K562 (cell line): ENCODE measurements around the gene L3MBTL1. TPM values are rescaled to one million over a fixed set of nuclear protein-coding genes. Genes with fewer than 3 reads are reported as not detected.

ENCODE experiments used
- ARID1B ChIP-seq: fragments of 450-650 bp; IDR thresholded peaks from 2 replicates; pipeline ENCODE4 v1.6.1; 2016; ENCODE audit warnings: antibody characterized with exemption, mild to moderate bottlenecking, inconsistent platforms
- FOXP4 ChIP-seq: sonication (generic); formaldehyde crosslinking; IDR thresholded peaks from 2 replicates; pipeline ENCODE4 v1.8.0; 2022; ENCODE audit warnings: mild to moderate bottlenecking, missing genetic modification reagents, borderline replicate concordance
- FUS ChIP-seq: fragments of 200-400 bp; formaldehyde crosslinking; optimal IDR thresholded peaks from 2 replicates; pipeline ENCODE3; 2017; ENCODE audit warnings: low read depth, low read length
- HMG20B ChIP-seq: fragments of 250-450 bp; sonication (Bioruptor Pico); IDR thresholded peaks from 2 replicates; pipeline ENCODE4 v1.5.0; 2021; ENCODE audit warnings: mild to moderate bottlenecking
- L3MBTL2 ChIP-seq: fragments of 450-650 bp; IDR thresholded peaks from 2 replicates; pipeline ENCODE4 v1.6.1; 2016; ENCODE audit warnings: mild to moderate bottlenecking, moderate library complexity
- MAFK ChIP-seq: IDR thresholded peaks from 2 replicates; pipeline ENCODE4 v1.6.1; 2011; ENCODE audit warnings: low read length, improper control_type of control experiment
- MITF ChIP-seq: IDR thresholded peaks from 2 replicates; pipeline ENCODE4 v1.6.1; 2014; ENCODE audit warnings: antibody characterized with exemption
- PRDM10 ChIP-seq: fragments of 450-650 bp; IDR thresholded peaks from 2 replicates; pipeline ENCODE4 v1.6.1; 2018; ENCODE audit not compliant: partially characterized antibody
- PREB ChIP-seq: sonication (generic); formaldehyde crosslinking; IDR thresholded peaks from 2 replicates; pipeline ENCODE4 v1.8.1; 2023; ENCODE audit warnings: mild to moderate bottlenecking, missing genetic modification reagents
- SMAD3 ChIP-seq: fragments of 450-650 bp; formaldehyde crosslinking; conservative IDR thresholded peaks from 2 replicates; pipeline ENCODE4 v1.4.0; 2020; ENCODE audit warnings: mild to moderate bottlenecking
- THAP12 ChIP-seq: fragments of 250-450 bp; sonication (Bioruptor Pico); IDR thresholded peaks from 2 replicates; pipeline ENCODE4 v1.9.0; 2021; ENCODE audit warnings: mild to moderate bottlenecking, inconsistent platforms
- ZNF408 ChIP-seq: fragments of 250-450 bp; sonication (Bioruptor Pico); IDR thresholded peaks from 2 replicates; pipeline ENCODE4 v1.4.0; 2020; ENCODE audit warnings: low read depth, mild to moderate bottlenecking, moderate library complexity
- ZNF740 ChIP-seq, 3 experiments: fragments of 200-800 bp in 1 of 3; sonication (Bioruptor generic) in 1 of 3; sonication (generic) in 1 of 3; formaldehyde crosslinking in 1 of 3; IDR thresholded peaks; 2 replicates each; pipeline versions ENCODE4 v1.6.1 to v1.8.0; 2016 to 2022; ENCODE audit warnings: mild to moderate bottlenecking in 2 of 3, missing compliant biosample characterization in 2 of 3, missing genetic modification characterization in 2 of 3, missing genetic modification reagents in 1 of 3
- ZNF764 ChIP-seq: fragments of 250-450 bp; sonication (Bioruptor Pico); IDR thresholded peaks from 2 replicates; pipeline ENCODE4 v1.4.0; 2020; ENCODE audit warnings: low read depth, mild to moderate bottlenecking, moderate library complexity
- polyA plus RNA-seq, 8 experiments: library from polyadenylated mRNA; depleted of rRNA in 4 of 8; stranded (reverse) in 5 of 8; unstranded in 3 of 8; fragments of >200 nt; fragmentation: Nextera tagmentation in 2 of 8; fragmentation: Illumina TruSeq in 1 of 8; extraction: Ambion mirVana in 2 of 8; extraction: Trizol in 1 of 8; gene quantifications; 2 replicates each; pipeline versions ENCODE4 v1.2.1 to v1.2.3, GENCODE V29; 2011 to 2014; ENCODE audit warnings: inconsistent platforms in 1 of 8, missing spikeins in 1 of 8
- total RNA-seq, 7 experiments: library from RNA; depleted of rRNA in 6 of 7; stranded (reverse); fragments of >200 nt in 6 of 7; fragmentation: Illumina TruSeq in 2 of 7; extraction: Trizol in 2 of 7; gene quantifications; 2 replicates each; pipeline versions ENCODE4 v1.2.1 to v1.2.3, GENCODE V29; 2011 to 2021; ENCODE audit warnings: low replicate concordance in 1 of 7

L3MBTL1 gene
- total and polyA plus RNA-seq, 9 of the 15 experiments (the other 6 are each of a cell fraction or from before 2014, with no cell fraction given): 0.77 to 10.0 (median 4.4) TPM

GRCh38 chr20:43558412-43559146 lies 51.1 kb downstream of the L3MBTL1 start, which contains the start of gene SGK2 (continued):
- TF ChIP-seq FUS (no peak), MITF (no peak), HMG20B (no peak), MAFK (peak; percentile 80), FOXP4 (CRISPR knock-in tag) (no peak), PRDM10 (peak; percentile 40), ZNF740 (CRISPR knock-in tag; IDR thresholded peaks at IDR 0.05) (no peak), ZNF740 (tag; IDR thresholded peaks at IDR 0.05) (no peak), ARID1B (peak; percentile 50), ZNF408 (no peak), L3MBTL2 (peak; percentile 41; the same call in 1 of the 2 replicates), PREB (CRISPR knock-in tag) (no peak), ZNF764 (CRISPR knock-in tag) (no peak), THAP12 (no peak), SMAD3 (no peak)
